SU-DHL-6 (cell line): Measurements from ENCODE around the gene KIF4B.
"Not testable (repeated sequence)": the region's sequence is repeated elsewhere in the genome, so short reads cannot be mapped to it uniquely, and the experiment has no call there.

Experiments
- H2AFZ ChIP-seq: fragments of 200-600 bp; sonication (generic); 2 replicates; pipeline ENCODE4 v1.6.1; 2014; ENCODE audit warnings: low read depth, mild to moderate bottlenecking, moderate library complexity, mixed read lengths, antibody characterized with exemption, low read length; ENCODE audit not compliant: severe bottlenecking
- H3F3A ChIP-seq: fragments of 200-600 bp; shearing (Covaris generic); 2 replicates; pipeline ENCODE4 v1.6.0; 2016; ENCODE audit warnings: antibody characterized with exemption, mild to moderate bottlenecking; ENCODE audit not compliant: insufficient read depth
- H3K27ac ChIP-seq: fragments of 200-600 bp; sonication (generic); 2 replicates; pipeline ENCODE4 v1.5.1; 2016; ENCODE audit warnings: low read depth, mild to moderate bottlenecking, low read length, moderate library complexity, mixed read lengths
- H3K27me3 ChIP-seq: fragments of 200-600 bp; sonication (generic), shearing (Covaris generic); 2 replicates; pipeline ENCODE4 v1.6.0; 2014; ENCODE audit warnings: mild to moderate bottlenecking, low read length
- H3K36me3 ChIP-seq: fragments of 200-600 bp; sonication (generic); 2 replicates; pipeline ENCODE4 v1.6.1; 2014; ENCODE audit warnings: mild to moderate bottlenecking, low read length, mixed read lengths
- H3K4me2 ChIP-seq: fragments of 300-600, 200-600 bp; shearing (Covaris generic), sonication (generic); 2 replicates; pipeline ENCODE4 v1.6.0; 2014; ENCODE audit warnings: low read length, low read depth, mild to moderate bottlenecking; ENCODE audit not compliant: poor library complexity, severe bottlenecking
- H3K4me3 ChIP-seq: fragments of 200-600 bp; sonication (generic); 2 replicates; pipeline ENCODE4 v1.5.1; 2014; ENCODE audit warnings: antibody characterized with exemption, low read length, mild to moderate bottlenecking, mixed read lengths; ENCODE audit not compliant: insufficient read depth, poor library complexity, severe bottlenecking
- H3K79me2 ChIP-seq: fragments of 200-600 bp; sonication (generic); 2 replicates; pipeline ENCODE4 v1.6.1; 2014; ENCODE audit warnings: mild to moderate bottlenecking, low read length, moderate library complexity; ENCODE audit not compliant: insufficient read depth
- H3K9ac ChIP-seq: fragments of 200-600 bp; sonication (generic); 2 replicates; pipeline ENCODE4 v1.7.0; 2014; ENCODE audit warnings: mild to moderate bottlenecking, low read length
- H3K9me2 ChIP-seq: fragments of 200-600 bp; sonication (generic); replicated peaks from 2 replicates; pipeline ENCODE4 v1.6.1; 2014; ENCODE audit warnings: low read length; ENCODE audit not compliant: insufficient read depth
- H3K9me3 ChIP-seq: fragments of 200-600 bp; sonication (generic); 2 replicates; pipeline ENCODE4 v1.6.1; 2014; ENCODE audit warnings: low read length, mixed read lengths; ENCODE audit not compliant: insufficient read depth
- H4K20me1 ChIP-seq: fragments of 200-600 bp; sonication (generic); 2 replicates; pipeline ENCODE4 v1.6.1; 2014; ENCODE audit warnings: low read depth, mild to moderate bottlenecking, antibody characterized with exemption, low read length, moderate library complexity, mixed read lengths
- EZH2phosphoT487 ChIP-seq: fragments of 200-600 bp; sonication (generic), shearing (Covaris generic); conservative IDR thresholded peaks from 2 replicates; pipeline ENCODE4 v1.6.1; 2018; ENCODE audit warnings: mild to moderate bottlenecking, antibody characterized with exemption, low read length, moderate library complexity, mixed read lengths
- TF ChIP-seq, protein P1 (sequence below): fragments of 200-600 bp; sonication (generic); IDR thresholded peaks from one replicate; pipeline ENCODE4 v1.5.1; 2017; ENCODE audit warnings: antibody characterized with exemption, mild to moderate bottlenecking, low read length, moderate library complexity; ENCODE audit not compliant: insufficient read depth, poor library complexity, severe bottlenecking

The KIF4B gene

GRCh38 chr5:155025895-155026294 lies 12.3 kb downstream of the KIF4B start:
- Histone ChIP-seq H3K9me3 (no peaks in the 10 kb centered on the region), H3K27ac (no peak overlapping the region), H3K27me3 (no peaks in the 10 kb centered on the region), H3F3A (no peaks in the 10 kb centered on the region), H2AFZ (no peak overlapping the region), H3K4me2 (no peak overlapping the region), H3K4me3 (no peak overlapping the region), H3K79me2 (no peaks in the 10 kb centered on the region), H4K20me1 (no peaks in the 10 kb centered on the region), H3K9ac (no peak overlapping the region), H3K9me2 (no peaks in the 10 kb centered on the region), H3K36me3 (no peaks in the 10 kb centered on the region)
- TF ChIP-seq, protein P1, sequence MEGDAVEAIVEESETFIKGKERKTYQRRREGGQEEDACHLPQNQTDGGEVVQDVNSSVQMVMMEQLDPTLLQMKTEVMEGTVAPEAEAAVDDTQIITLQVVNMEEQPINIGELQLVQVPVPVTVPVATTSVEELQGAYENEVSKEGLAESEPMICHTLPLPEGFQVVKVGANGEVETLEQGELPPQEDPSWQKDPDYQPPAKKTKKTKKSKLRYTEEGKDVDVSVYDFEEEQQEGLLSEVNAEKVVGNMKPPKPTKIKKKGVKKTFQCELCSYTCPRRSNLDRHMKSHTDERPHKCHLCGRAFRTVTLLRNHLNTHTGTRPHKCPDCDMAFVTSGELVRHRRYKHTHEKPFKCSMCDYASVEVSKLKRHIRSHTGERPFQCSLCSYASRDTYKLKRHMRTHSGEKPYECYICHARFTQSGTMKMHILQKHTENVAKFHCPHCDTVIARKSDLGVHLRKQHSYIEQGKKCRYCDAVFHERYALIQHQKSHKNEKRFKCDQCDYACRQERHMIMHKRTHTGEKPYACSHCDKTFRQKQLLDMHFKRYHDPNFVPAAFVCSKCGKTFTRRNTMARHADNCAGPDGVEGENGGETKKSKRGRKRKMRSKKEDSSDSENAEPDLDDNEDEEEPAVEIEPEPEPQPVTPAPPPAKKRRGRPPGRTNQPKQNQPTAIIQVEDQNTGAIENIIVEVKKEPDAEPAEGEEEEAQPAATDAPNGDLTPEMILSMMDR, result no peak
- no peak for TF ChIP-seq EZH2phosphoT487

GRCh38 chr5:155027993-155028629 lies 14.6 kb downstream of the KIF4B start:
- Histone ChIP-seq H3K36me3 (no peaks in the 10 kb centered on the region), H3K79me2 (no peaks in the 10 kb centered on the region), H3K4me3 (no peak overlapping the region), H3K4me2 (no peak overlapping the region), H4K20me1 (no peaks in the 10 kb centered on the region), H3K9ac (no peak overlapping the region), H3K27ac (no peak overlapping the region), H3K9me2 (no peaks in the 10 kb centered on the region), H2AFZ (no peak overlapping the region), H3F3A (no peaks in the 10 kb centered on the region), H3K9me3 (no peaks in the 10 kb centered on the region), H3K27me3 (no peaks in the 10 kb centered on the region)
- no peak for TF ChIP-seq EZH2phosphoT487
- TF ChIP-seq, protein P1, result no peak

GRCh38 chr5:155029240-155029639 lies 15.7 kb downstream of the KIF4B start:
- H3F3A ChIP-seq, result no peaks in the 10 kb centered on the region
- H3K9ac ChIP-seq, result no peak overlapping the region

DNA sequence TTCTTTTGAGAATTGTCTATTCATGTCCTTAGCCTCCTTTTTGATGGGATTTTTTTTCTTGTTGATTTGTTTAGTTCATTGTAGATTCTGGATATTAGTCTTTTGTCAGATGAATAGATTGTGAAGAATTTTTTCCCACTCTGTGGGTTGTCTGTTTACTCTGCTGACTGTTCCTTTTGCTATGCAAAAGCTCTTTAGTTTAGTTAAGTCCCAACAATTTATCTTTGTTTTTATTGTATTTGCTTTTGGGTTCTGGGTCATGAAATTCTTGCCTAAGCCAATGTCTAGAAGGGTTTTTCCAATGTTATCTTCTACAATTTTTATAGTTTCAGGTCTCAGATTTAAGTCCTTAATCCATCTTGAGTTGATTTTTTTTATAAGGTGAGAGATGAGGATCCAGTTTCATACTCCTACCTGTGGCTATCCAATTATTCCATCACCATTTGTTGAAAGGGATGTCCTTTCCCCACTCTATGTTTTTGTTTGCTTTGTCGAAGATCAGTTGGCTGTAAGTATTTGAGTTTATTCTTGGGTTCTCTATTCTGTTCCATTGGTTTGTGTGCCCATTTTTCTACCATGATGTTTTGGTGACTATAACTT lies 20.7 kb downstream of the KIF4B start:
- not testable (repeated sequence) for H2AFZ ChIP-seq, H3K9ac ChIP-seq, H3K4me3 ChIP-seq, H3K9me3 ChIP-seq, H3K36me3 ChIP-seq, H4K20me1 ChIP-seq, H3K79me2 ChIP-seq, H3K27me3 ChIP-seq, H3K9me2 ChIP-seq, H3K27ac ChIP-seq, H3F3A ChIP-seq, H3K4me2 ChIP-seq

More at GRCh38 chr5:155029240-155029639, 15.7 kb downstream of the KIF4B start:
- Histone ChIP-seq H3K4me2 (no peak overlapping the region), H2AFZ (no peak overlapping the region), H3K27me3 (no peaks in the 10 kb centered on the region), H3K27ac (no peak overlapping the region), H3K79me2 (no peaks in the 10 kb centered on the region), H3K36me3 (no peaks in the 10 kb centered on the region), H3K9me3 (no peaks in the 10 kb centered on the region), H4K20me1 (no peaks in the 10 kb centered on the region), H3K4me3 (no peak overlapping the region), H3K9me2 (no peaks in the 10 kb centered on the region)
- no peak for TF ChIP-seq EZH2phosphoT487
- TF ChIP-seq, protein P1, result no peak

GRCh38 chr5:155035087-155035486 lies 21.5 kb downstream of the KIF4B start:
- not testable (repeated sequence) for H3K9me2 ChIP-seq, H3K4me3 ChIP-seq, H4K20me1 ChIP-seq, H2AFZ ChIP-seq, H3K4me2 ChIP-seq, H3F3A ChIP-seq, H3K36me3 ChIP-seq, H3K27ac ChIP-seq, H3K9me3 ChIP-seq, H3K79me2 ChIP-seq, H3K27me3 ChIP-seq, H3K9ac ChIP-seq
